Stimulated activated CD4-positive, alpha-beta T cell treated with anti-CD3 and anti-CD28 coated beads, Interleukin-4, amount 100 ng/mL, for 48 hours (primary cell): Measurements from ENCODE around the gene LITAFD.
"Not testable (repeated sequence)": the region's sequence is repeated elsewhere in the genome, so short reads cannot be mapped to it uniquely, and the experiment has no call there.

ENCODE experiments used
- DNase-seq, 2 donors: peaks; one replicate each; pipeline ENCODE4 v3.0.0-alpha.2; 2020; ENCODE audit warnings: low read depth in 2 of 2

LITAFD gene

GRCh38 chr16:8894736-8895334 is 12.7 kb downstream of the LITAFD start:
- no peak for DNase-seq

DNA sequence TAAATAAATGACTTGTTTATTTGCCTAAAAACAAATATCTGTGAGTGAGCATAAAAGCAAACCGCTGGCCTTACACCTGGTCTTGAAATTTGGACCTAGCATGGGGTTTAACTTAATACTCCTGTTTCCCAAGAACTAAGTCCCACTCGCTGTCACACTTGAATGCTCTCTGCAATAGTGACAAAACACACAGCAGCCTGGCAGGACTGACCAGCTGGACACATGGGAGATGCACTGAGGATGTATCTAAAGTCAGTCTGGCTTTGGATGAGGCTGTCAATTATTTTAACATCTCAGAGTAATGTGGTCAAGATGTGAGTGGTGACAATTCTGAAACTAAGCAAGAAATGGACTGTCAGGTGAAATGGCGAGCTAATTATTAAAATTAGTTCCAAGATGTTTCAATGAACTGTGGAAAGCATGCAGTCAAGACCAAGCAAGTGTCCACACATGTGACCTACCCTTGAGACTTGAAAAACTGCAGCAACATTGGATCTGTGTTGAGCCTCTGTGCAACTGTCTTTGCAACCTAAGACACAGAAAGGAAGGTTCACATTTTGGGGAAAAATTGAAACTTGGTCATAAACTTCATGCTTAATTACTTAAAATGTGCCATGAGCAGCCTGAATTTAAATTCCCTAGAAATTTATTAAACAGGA is 16.6 kb downstream of the LITAFD start:
- DNase-seq = no peak

DNA sequence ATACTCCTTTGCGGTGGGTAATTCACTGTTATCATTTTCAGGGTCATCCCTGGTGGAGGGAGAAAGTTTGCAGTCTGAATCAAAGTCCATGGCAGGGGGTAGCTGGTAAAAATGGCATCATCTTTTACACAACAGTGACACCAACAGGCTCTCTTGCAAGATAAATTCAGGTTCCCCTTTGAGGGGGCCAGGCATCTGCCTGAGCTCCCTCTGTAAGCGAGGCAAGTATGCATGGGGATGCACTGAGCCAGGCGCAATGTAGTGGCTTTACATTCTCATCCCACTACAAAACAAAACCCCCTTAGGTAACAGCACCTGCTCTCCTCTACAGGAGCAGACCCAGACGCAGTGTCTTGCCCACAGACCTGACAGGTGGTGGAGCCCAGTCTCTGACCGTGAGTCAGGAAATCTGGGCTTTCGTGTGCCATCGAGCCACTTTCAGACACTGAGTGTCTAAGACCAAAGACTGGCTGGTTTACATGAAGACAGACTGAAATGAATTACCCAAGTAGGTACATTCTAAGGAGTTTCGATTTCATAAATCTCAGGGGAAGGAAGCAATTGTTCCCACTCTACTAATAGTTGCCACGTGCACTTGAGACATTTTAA is 17.7 kb downstream of the LITAFD start:
- no peak for DNase-seq

DNA sequence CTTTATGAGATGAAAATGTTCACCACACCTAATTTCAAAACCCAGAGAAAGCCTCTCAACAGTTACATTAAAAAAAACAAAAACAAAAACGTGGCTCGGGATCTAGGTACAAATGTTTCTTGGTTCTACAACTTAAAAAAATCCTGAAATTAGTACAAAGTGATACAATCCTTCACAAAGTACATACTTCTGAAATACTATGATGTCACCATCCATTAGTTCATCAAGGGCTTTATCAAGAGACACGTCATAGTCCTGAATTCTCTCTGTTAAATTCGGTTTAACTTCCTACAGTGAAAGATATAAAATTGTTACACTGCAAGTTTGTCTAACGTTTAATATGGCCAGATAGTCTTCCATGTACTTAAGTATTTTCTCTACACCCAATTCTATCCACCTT is 18.2 kb downstream of the LITAFD start:
- DNase-seq = no peak

GRCh38 chr16:8901320-8901861 is 19.2 kb downstream of the LITAFD start:
- DNase-seq = no peak

- DNase-seq = no peak
Observed at GRCh38 chr16:8903004-8903403, 20.9 kb downstream of the LITAFD start.

DNA sequence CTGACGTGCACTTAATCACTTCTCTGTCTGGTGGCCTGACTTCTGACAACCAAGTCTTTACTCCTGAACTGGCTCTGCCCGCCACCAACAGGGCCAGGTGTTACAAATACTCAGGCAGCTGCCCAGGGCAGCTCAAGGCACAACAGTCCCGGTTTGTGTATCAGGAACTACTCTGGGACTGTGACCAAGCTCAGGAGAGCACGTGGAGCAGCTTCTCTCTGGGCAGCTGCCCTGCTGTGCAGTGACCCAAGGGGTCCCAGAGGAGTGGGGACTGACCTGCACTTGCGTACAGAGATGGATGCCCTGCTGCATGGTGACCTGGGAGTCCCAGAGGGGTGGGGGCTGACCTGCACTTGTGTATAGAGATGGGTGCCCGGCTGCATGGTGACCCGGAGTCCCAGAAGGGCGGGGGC is 21.9 kb downstream of the LITAFD start:
- no peak for DNase-seq

DNA sequence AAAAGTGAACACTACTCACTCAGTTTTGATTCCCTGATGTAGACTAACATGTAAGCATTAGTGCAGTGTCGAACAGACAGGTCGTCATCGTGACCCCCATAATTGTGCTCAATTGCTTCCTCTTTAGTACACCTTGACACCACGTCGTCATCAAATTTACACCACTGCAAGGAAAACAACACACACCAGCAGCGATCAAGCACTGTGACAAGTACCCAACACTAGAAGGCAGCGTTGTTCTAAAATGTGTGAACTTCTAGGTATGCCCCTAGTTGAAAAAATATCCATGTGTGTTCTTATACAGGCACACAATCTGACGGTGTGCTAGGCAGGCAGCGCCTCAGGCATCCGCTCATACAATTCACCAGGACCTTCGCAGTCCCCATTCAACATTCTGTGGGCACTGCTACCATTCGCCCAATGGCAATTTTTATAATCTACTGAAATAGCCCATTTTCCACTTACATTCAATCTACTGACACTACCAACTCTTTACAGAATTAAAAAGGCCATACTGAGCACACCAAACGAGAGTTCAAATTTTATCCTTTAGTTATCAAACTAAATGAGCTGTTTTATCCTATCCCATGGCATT is 23.1 kb downstream of the LITAFD start:
- no peak for DNase-seq

GRCh38 chr16:8905795-8906591 is 23.8 kb downstream of the LITAFD start:
- no peak for DNase-seq

GRCh38 chr16:8907096-8907495 is 24.9 kb downstream of the LITAFD start:
- DNase-seq = no peak

DNA sequence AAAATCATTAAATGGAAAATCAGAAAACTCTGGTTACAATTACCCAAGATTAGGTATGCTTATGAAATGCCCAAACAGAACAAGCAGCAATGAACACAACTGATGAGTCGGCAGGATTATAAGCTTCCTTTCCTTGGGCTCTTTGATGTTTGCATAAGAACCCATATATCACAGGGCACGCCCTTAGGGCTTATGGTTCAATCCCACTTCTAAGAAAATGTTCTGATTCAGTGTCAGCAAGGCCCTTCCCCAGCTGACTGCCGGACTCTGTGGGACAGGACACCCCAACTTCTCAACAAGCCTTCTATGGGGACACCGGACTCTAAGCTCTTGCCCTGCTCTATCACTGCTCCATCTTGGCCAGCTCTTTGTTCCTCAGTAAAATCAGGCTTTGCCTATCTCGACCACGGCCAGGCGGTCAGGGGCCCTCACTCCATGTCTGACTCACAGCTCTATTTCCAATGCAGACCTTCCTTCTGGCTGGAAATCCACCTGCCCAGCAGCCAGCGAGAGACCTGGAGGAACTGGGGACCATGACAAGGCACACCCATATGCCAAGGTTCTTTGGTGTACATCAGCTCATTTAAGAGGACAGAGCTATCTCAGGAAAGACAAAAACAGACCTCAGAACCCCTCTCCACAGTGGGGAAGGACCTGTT is 26.8 kb downstream of the LITAFD start:
- no peak for DNase-seq

GRCh38 chr16:8910811-8911210 is 28.7 kb downstream of the LITAFD start:
- DNase-seq = no peak

- DNase-seq = no peak
Observed at GRCh38 chr16:8912793-8913192, 30.6 kb downstream of the LITAFD start.

DNA sequence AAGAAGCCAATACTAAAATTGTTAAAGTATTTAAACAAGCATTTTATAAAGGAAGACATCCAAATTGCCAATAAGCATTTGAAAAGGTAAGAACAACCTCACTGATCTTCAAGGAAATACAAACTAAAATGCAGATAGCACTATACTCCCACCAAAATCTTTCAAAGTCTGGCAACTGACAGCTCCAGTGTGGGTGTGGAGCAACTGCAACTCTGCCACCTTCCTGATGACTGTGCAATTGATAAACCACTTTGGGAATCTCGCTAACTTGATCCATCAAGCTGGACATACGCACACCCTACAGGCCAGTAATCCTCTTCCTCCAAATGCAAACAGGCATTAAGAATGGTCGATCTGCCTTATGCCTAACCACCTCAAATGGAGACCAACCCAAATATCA is 31.9 kb downstream of the LITAFD start:
- DNase-seq = no peak

DNA sequence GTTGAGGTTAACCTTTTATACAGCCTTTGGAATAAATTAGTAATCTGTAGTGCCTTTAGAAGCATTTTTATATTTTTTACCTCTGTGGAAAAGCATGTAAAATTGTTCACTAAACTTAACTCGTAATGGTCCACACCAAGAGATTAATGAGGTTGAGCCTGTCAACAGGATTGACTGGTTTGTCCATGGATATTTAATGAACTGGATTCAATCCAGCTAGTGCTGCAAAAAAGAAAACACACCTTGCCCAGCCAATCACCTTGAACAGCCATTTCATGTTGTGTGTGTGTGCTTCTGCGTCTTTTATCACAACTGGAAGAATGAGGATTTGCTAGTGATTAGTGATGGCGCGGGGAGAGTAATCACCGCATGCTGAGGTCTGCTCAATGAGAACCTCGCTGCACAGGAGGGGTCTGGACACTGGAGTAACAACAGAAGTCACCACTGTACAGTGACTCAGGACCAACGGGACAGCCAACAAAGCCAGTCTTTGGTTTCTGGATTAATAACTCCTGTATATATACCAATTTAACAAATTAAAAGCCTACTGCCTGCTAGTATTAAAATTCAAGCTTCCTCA is 33.7 kb downstream of the LITAFD start:
- no peak for DNase-seq

DNA sequence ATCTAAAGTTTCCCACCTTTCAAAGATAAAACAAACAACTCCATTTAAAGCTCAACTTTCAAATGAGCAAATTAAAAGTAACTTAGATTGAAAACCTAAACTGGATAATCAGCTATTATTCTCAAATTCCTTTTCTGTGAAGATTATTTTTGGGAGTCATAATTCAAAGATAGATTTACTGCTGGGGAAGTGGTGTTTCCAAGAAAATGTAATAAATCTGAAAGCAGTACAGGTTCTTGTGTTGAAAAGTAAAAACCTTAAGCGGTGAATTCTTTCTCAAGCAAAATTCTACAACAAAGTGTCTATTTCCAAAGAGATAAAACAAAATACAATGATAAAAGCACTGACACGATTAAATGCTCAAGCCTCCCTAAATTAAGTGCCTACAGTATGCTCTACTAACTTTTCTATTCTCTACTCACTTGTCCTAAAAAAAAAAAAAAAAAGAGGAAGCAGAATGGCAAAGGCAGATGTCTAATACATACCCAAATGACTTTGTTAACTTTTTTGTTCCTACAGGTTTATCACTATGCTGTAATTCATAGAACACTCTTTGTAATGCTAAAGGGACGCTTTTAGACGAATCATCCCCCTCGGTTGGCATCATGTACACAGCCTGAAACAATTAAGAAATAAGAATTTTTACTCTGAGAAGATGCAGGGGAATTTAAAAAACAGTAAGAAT is 34.5 kb downstream of the LITAFD start:
- DNase-seq = no peak

DNA sequence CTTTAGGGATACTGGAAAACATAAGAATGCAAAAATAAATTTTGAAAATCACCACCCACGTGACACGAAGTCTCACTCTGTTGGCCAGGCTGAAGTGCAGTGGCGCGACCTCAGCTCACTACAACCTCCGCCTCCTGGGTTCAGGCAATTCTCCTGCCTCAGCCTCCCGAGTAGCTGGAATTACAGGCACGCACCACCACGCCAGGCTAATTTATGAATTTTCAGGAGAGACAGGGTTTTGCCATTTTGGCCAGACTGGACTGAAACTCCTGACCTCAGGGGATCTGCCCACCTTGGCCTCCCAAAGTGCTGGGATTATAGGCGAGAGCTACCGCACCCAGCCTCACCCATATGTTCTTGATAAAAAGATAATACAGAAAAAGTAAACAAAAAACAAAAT is 35.2 kb downstream of the LITAFD start:
- not testable (repeated sequence) for DNase-seq

GRCh38 chr16:8919089-8919933 is 37.2 kb downstream of the LITAFD start:
- no peak for DNase-seq

DNA sequence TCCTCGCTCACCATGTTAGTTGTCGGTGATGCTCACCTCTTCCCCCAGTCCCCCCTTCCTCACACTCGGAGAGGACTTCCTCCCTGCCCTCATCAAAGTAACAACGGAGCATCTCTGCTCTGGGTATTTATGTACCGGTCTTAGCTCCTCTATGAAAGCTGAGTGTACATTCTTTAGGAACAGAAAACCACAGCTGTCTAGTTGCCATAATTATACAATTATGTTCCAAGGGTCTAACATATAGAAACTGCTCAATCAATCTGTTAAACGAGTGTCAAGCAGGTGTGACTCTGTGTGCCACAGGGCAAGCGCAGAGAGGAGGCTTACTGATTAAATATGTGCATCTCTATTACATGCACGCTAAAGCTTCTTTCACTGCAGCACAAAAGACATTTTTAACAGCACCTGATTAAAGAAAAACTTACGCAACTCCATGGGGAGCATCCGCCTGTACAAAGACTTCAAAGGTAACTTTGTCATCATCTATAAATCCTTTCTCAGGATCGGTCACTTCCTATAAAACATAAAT is 37.8 kb downstream of the LITAFD start:
- DNase-seq = no peak
